ENCODE data around the gene SOWAHD. TPM values are rescaled to one million over a fixed set of nuclear protein-coding genes. Genes with fewer than 3 reads are reported as not detected.

SOWAHD gene
- total RNA-seq, 1 experiment from 2014 or later = 2.3 TPM

GRCh38 chrX:119726900-119727555 lies 31.4 kb upstream of the SOWAHD start:
- H3K79me2 ChIP-seq (ENCODE audit: low read length) = no peaks in the 10 kb centered on the region
- no peaks in the 10 kb centered on the region for H3F3A ChIP-seq (ENCODE audit: low read length, unreplicated experiment)
- no peaks in the 10 kb centered on the region for H3K9me2 ChIP-seq (replicated peaks; ENCODE audit: low read length)
- intact Hi-C loops (cut with micrococcal nuclease) = no loop called here
- no peaks in the 10 kb centered on the region for H3K27me3 ChIP-seq (ENCODE audit: low read length)
- H3K9me3 ChIP-seq (ENCODE audit: low read length) = no peaks in the 10 kb centered on the region
- H4K20me1 ChIP-seq (ENCODE audit: low read length) = no peaks in the 10 kb centered on the region
- H3K27ac ChIP-seq (ENCODE audit: low read length) = no peak overlapping the region
- POLR2A ChIA-PET (ENCODE audit: unreplicated experiment) = no interaction called here
- no peak overlapping the region for H3K4me3 ChIP-seq (ENCODE audit: low read length)
- BruUV-seq (replicated peaks) = no TSS peak
- H2AFZ ChIP-seq (ENCODE audit: low read length) = no peak overlapping the region
- ATAC-seq (no peak), DNase-seq (no peak)
- no peaks in the 10 kb centered on the region for H3K4me1 ChIP-seq (ENCODE audit: insufficient read depth, low read length)
- H3K4me2 ChIP-seq (ENCODE audit: low read length) = no peak overlapping the region
- no peaks in the 10 kb centered on the region for H3K36me3 ChIP-seq (ENCODE audit: low read depth, low read length)
- CTCF ChIA-PET = no interaction called here
- TF ChIP-seq CTCF (conservative IDR thresholded peaks at IDR 0.05; ENCODE audit: low read depth, low read length) = no peak
- TF ChIP-seq EZH2phosphoT487 (IDR thresholded peaks at IDR 0.05; ENCODE audit: borderline replicate concordance, low read length) = no peak
- TF ChIP-seq EZH2 (IDR thresholded peaks at IDR 0.05; ENCODE audit: low read length, unreplicated experiment) = no peak
- H3K9ac ChIP-seq (ENCODE audit: low read length) = no peak overlapping the region

GRCh38 chrX:119728487-119728886 lies 29.9 kb upstream of the SOWAHD start:
- no peaks in the 10 kb centered on the region for H3K4me1 ChIP-seq (ENCODE audit: insufficient read depth, low read length)
- H4K20me1 ChIP-seq (ENCODE audit: low read length) = no peaks in the 10 kb centered on the region
- no peaks in the 10 kb centered on the region for H3F3A ChIP-seq (ENCODE audit: low read length, unreplicated experiment)
- no peak overlapping the region for H3K27ac ChIP-seq (ENCODE audit: low read length)
- H3K9me3 ChIP-seq (ENCODE audit: low read length) = no peaks in the 10 kb centered on the region
- H3K36me3 ChIP-seq (ENCODE audit: low read depth, low read length) = no peaks in the 10 kb centered on the region
- ChIA-PET POLR2A (ENCODE audit: unreplicated experiment) (no interaction called here), CTCF (interaction anchor here (0.7 to 1.0 kb wide), 2 partner anchors 118 to 130 kb away, joined by 4 to 7 read pairs; no protein-coding TSS in a partner anchor)
- BruUV-seq (replicated peaks) = no TSS peak
- H3K27me3 ChIP-seq (ENCODE audit: low read length) = no peaks in the 10 kb centered on the region
- H2AFZ ChIP-seq (ENCODE audit: low read length) = 0 out of 2 replicates have a peak overlapping the region, but pooled peaks have one; percentile 14
- DNase-seq = peak; percentile 55
- H3K9me2 ChIP-seq (replicated peaks; ENCODE audit: low read length) = no peaks in the 10 kb centered on the region
- H3K4me2 ChIP-seq (ENCODE audit: low read length) = peak overlapping the region; percentile 26; the same call in 1 of the 2 replicates
- intact Hi-C loops (cut with micrococcal nuclease) = loop anchor here (2.0 kb wide), 1 partner anchor 30 kb away; no protein-coding TSS in a partner anchor
- H3K79me2 ChIP-seq (ENCODE audit: low read length) = no peaks in the 10 kb centered on the region
- H3K9ac ChIP-seq (ENCODE audit: low read length) = no peak overlapping the region
- no peak overlapping the region for H3K4me3 ChIP-seq (ENCODE audit: low read length)
- ATAC-seq = peak; percentile 66
- TF ChIP-seq EZH2phosphoT487 (IDR thresholded peaks at IDR 0.05; ENCODE audit: borderline replicate concordance, low read length) (no peak), CTCF (conservative IDR thresholded peaks at IDR 0.05; ENCODE audit: low read depth, low read length) (peak; percentile 55)
